Fibroblast of peridontal ligament (primary cell): ENCODE data around the gene SNTG2.
A peak's percentile ranks its signal among the peaks of the same experiment; 100 is the strongest.
"Not testable (repeated sequence)": the region's sequence is repeated elsewhere in the genome, so short reads cannot be mapped to it uniquely, and the experiment has no call there.

Experiments
- DNase-seq: peaks from one replicate; pipeline ENCODE4 v3.0.0-alpha.2; 2010; ENCODE audit errors: extremely low read depth

The SNTG2 gene

GRCh38 chr2:1053786-1054185 is 103.1 kb downstream of the SNTG2 start:
- DNase-seq = no peak

GRCh38 chr2:1054399-1054798 is 103.8 kb downstream of the SNTG2 start:
- DNase-seq = no peak

- peak; percentile 81 for DNase-seq
These were observed 104.5 kb downstream of the SNTG2 start for GRCh38 chr2:1055014-1055595.

GRCh38 chr2:1060372-1060771 is 109.7 kb downstream of the SNTG2 start:
- no peak for DNase-seq

- no peak for DNase-seq
These were observed 110.3 kb downstream of the SNTG2 start for GRCh38 chr2:1060987-1061386.

- DNase-seq = no peak
These were observed 117.6 kb downstream of the SNTG2 start for GRCh38 chr2:1068241-1068640.

- no peak for DNase-seq
These were observed 118.2 kb downstream of the SNTG2 start for GRCh38 chr2:1068822-1069221.

- no peak for DNase-seq
These were observed 119.2 kb downstream of the SNTG2 start for GRCh38 chr2:1069847-1070246.

- no peak for DNase-seq
These were observed 120.0 kb downstream of the SNTG2 start for GRCh38 chr2:1070601-1071000.

- no peak for DNase-seq
These were observed 121.0 kb downstream of the SNTG2 start for GRCh38 chr2:1071650-1072049.

- no peak for DNase-seq
These were observed 121.6 kb downstream of the SNTG2 start for GRCh38 chr2:1072250-1072649.

- no peak for DNase-seq
These were observed 127.3 kb downstream of the SNTG2 start for GRCh38 chr2:1077911-1078310.

- no peak for DNase-seq
These were observed 127.7 kb downstream of the SNTG2 start for GRCh38 chr2:1078326-1078725.

- no peak for DNase-seq
These were observed 129.5 kb downstream of the SNTG2 start for GRCh38 chr2:1079873-1080799.

GRCh38 chr2:1081451-1082225 is 131.0 kb downstream of the SNTG2 start:
- peak; percentile 66 for DNase-seq

GRCh38 chr2:1082456-1083205 is 132.0 kb downstream of the SNTG2 start:
- no peak for DNase-seq

- DNase-seq = peak; percentile 81
These were observed 137.7 kb downstream of the SNTG2 start for GRCh38 chr2:1088192-1088860.

GRCh38 chr2:1088940-1089339 is 138.3 kb downstream of the SNTG2 start:
- no peak for DNase-seq

- no peak for DNase-seq
These were observed 141.4 kb downstream of the SNTG2 start for GRCh38 chr2:1091895-1092585.

GRCh38 chr2:1093668-1094067 is 143.0 kb downstream of the SNTG2 start:
- DNase-seq = not testable (repeated sequence)

- DNase-seq = no peak
These were observed 146.5 kb downstream of the SNTG2 start for GRCh38 chr2:1097101-1097500.
